MCF 10A (cell line): ENCODE measurements around the gene SREBF2. TPM values are rescaled to one million over a fixed set of nuclear protein-coding genes. Genes with fewer than 3 reads are reported as not detected.

Experiments used
- BruUV-seq: library from RNA; stranded (reverse); fragments of 400-500 nt; replicated peaks from 2 replicates; lab custom pipeline; 2021; lab: Mats Ljungman, UMichigan
- CTCF ChIA-PET: fragments of 300-600 bp; sonication (Branson Sonifier 250); formaldehyde crosslinking; extraction: SDS; loops from one replicate; lab custom pipeline; 2021; ENCODE audit warnings: antibody characterized with exemption, inconsistent platforms; lab: Yijun Ruan, JAX
- POLR2A ChIA-PET: fragments of 300-600, 350-650 bp; sonication (Branson Sonifier 250); formaldehyde crosslinking; extraction: SDS; loops from one replicate; lab custom pipeline; 2020; ENCODE audit warnings: antibody characterized with exemption, inconsistent platforms; lab: Yijun Ruan, JAX
- DNase-seq: peaks from one replicate; pipeline ENCODE4 v3.0.0-alpha.2; 2018; ENCODE audit not compliant: unreplicated experiment
- H3K27ac Mint-ChIP-seq: one replicate; pipeline ENCODE4 v1.8.0; 2022; ENCODE audit warnings: mild to moderate bottlenecking, low read depth, mixed read lengths; ENCODE audit not compliant: unreplicated experiment
- H3K27me3 Mint-ChIP-seq: one replicate; pipeline ENCODE4 v1.8.0; 2022; ENCODE audit warnings: mixed read lengths; ENCODE audit not compliant: insufficient read depth, unreplicated experiment
- H3K36me3 Mint-ChIP-seq: one replicate; pipeline ENCODE4 v1.8.0; 2022; ENCODE audit warnings: mild to moderate bottlenecking, moderate library complexity, mixed read lengths; ENCODE audit not compliant: insufficient read depth, unreplicated experiment
- H3K4me1 Mint-ChIP-seq: one replicate; pipeline ENCODE4 v1.8.0; 2022; ENCODE audit warnings: mixed read lengths; ENCODE audit not compliant: insufficient read depth, unreplicated experiment
- H3K4me3 Mint-ChIP-seq: one replicate; pipeline ENCODE4 v1.8.0; 2022; ENCODE audit warnings: mild to moderate bottlenecking, moderate library complexity, mixed read lengths; ENCODE audit not compliant: unreplicated experiment
- H3K9me3 Mint-ChIP-seq: one replicate; pipeline ENCODE4 v1.8.0; 2022; ENCODE audit warnings: mixed read lengths; ENCODE audit not compliant: unreplicated experiment
- CTCF ChIP-seq: fragments of 200-600 bp; IDR thresholded peaks from one replicate; pipeline ENCODE4 v1.8.0; 2022; ENCODE audit warnings: antibody characterized with exemption, mild to moderate bottlenecking; ENCODE audit not compliant: unreplicated experiment
- intact Hi-C: fragments of 100-400 bp; cut with micrococcal nuclease; formaldehyde crosslinking; loops from 2 replicates; pipeline ENCODE4 v1.14.1; 2022
- total RNA-seq: library from RNA; stranded (reverse); gene quantifications from 2 replicates; pipeline ENCODE4 v1.2.3, GENCODE V29; 2022

The SREBF2 gene
- total RNA-seq, 1 experiment from 2014 or later, result 104 TPM

- intact Hi-C loops, result loop anchor here (1.0 to 5.0 kb wide), 4 partner anchors 35 to 290 kb away; no protein-coding TSS in a partner anchor
- no TSS peak for BruUV-seq
- Mint-ChIP-seq H3K4me1 (no peaks in the 10 kb centered on the region), H3K36me3 (no peaks in the 10 kb centered on the region), H3K9me3 (no peaks in the 10 kb centered on the region), H3K27ac (peak overlapping the region; percentile 1), H3K27me3 (no peaks in the 10 kb centered on the region), H3K4me3 (no peak overlapping the region)
- TF ChIP-seq CTCF, result peak; percentile 51
- CTCF ChIA-PET, result interaction anchor here (0.6 to 3.8 kb wide), 19 partner anchors 16 to 615 kb away, joined by 3 to 24 read pairs (median 4); partner anchors contain the start of gene MEI1
- POLR2A ChIA-PET, result interaction anchor here (0.6 to 2.2 kb wide), 3 partner anchors 10 to 889 kb away, joined by 3 to 6 read pairs (median 3); partner anchors contain the start of gene SREBF2
- DNase-seq, result peak; percentile 71
Observed at GRCh38 chr22:41822317-41823057, 10.4 kb upstream of the SREBF2 start.

- CTCF ChIA-PET, result interaction anchor here (1.3 kb wide), 1 partner anchor 117 kb away, joined by 3 read pairs; no protein-coding TSS in a partner anchor
- POLR2A ChIA-PET, result no interaction called here
- DNase-seq, result no peak
- BruUV-seq, result no TSS peak
- intact Hi-C loops, result loop anchor here (5.0 kb wide), 2 partner anchors 34 to 289 kb away; no protein-coding TSS in a partner anchor
- H3K4me1 Mint-ChIP-seq, result no peaks in the 10 kb centered on the region
- no peak overlapping the region for H3K27ac Mint-ChIP-seq
- TF ChIP-seq CTCF, result no peak
- no peaks in the 10 kb centered on the region for H3K27me3 Mint-ChIP-seq
- H3K4me3 Mint-ChIP-seq, result no peak overlapping the region
- no peaks in the 10 kb centered on the region for H3K9me3 Mint-ChIP-seq
- H3K36me3 Mint-ChIP-seq, result no peaks in the 10 kb centered on the region
Observed at GRCh38 chr22:41823797-41824196, 9.1 kb upstream of the SREBF2 start.

GRCh38 chr22:41825376-41825775 is 7.5 kb upstream of the SREBF2 start:
- Mint-ChIP-seq H3K27me3 (no peaks in the 10 kb centered on the region), H3K4me1 (no peaks in the 10 kb centered on the region), H3K27ac (no peak overlapping the region), H3K36me3 (no peaks in the 10 kb centered on the region), H3K9me3 (no peaks in the 10 kb centered on the region), H3K4me3 (no peak overlapping the region)
- TF ChIP-seq CTCF, result no peak
- POLR2A ChIA-PET, result interaction anchor here (0.7 to 1.2 kb wide), 3 partner anchors 9 to 162 kb away, joined by 3 to 6 read pairs (median 3); no protein-coding TSS in a partner anchor
- BruUV-seq, result no TSS peak
- DNase-seq, result no peak
- intact Hi-C loops, result no loop called here
- CTCF ChIA-PET, result interaction anchor here (0.6 to 1.3 kb wide), 2 partner anchors 128 to 596 kb away, joined by 3 to 4 read pairs; no protein-coding TSS in a partner anchor

- ChIA-PET CTCF (interaction anchor here (0.5 to 1.3 kb wide), 2 partner anchors 87 to 129 kb away, joined by 3 to 4 read pairs; no protein-coding TSS in a partner anchor), POLR2A (interaction anchor here (0.7 to 1.2 kb wide), 4 partner anchors 8 to 163 kb away, joined by 3 to 6 read pairs (median 4); no protein-coding TSS in a partner anchor)
- H3K9me3 Mint-ChIP-seq, result no peaks in the 10 kb centered on the region
- H3K27me3 Mint-ChIP-seq, result no peaks in the 10 kb centered on the region
- no peaks in the 10 kb centered on the region for H3K36me3 Mint-ChIP-seq
- intact Hi-C loops, result no loop called here
- no peak overlapping the region for H3K4me3 Mint-ChIP-seq
- H3K4me1 Mint-ChIP-seq, result no peaks in the 10 kb centered on the region
- no TSS peak for BruUV-seq
- H3K27ac Mint-ChIP-seq, result no peak overlapping the region
- DNase-seq, result no peak
- TF ChIP-seq CTCF, result no peak
Observed at GRCh38 chr22:41826021-41826420, 6.9 kb upstream of the SREBF2 start.
